Activated CD8-positive, alpha-beta memory T cell treated with anti-CD3 and anti-CD28 coated beads for 4 hours (primary cell): ENCODE data around the gene CRLF2.
"Not testable (repeated sequence)": the region's sequence is repeated elsewhere in the genome, so short reads cannot be mapped to it uniquely, and the experiment has no call there.

ENCODE experiments used
- DNase-seq, 2 donors: peaks; one replicate each; pipeline ENCODE4 v3.0.0-alpha.2; 2020; ENCODE audit warnings: low read depth in 2 of 2

Gene CRLF2

GRCh38 chrX:1213971-1214370 lies 1.5 kb upstream of the CRLF2 start:
- no peak for DNase-seq

DNA sequence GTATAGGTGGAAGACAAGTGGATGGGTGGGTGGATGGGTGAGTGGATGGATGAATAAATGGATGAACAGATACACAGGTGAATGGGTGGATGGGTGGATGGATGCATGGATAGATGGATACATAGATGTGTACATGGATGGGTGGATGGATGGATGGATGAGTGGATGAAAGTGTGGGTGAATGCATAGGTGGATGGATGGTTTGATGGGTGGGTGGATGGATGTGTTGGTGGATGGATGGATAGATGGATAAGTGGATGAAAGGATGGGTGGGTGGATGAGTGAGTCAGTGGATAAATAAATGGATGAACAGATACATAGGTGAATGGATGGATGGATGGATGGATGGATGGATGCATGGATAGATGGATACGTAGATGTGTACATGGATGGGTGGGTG lies 1.6 kb downstream of the CRLF2 start:
- no peak for DNase-seq

DNA sequence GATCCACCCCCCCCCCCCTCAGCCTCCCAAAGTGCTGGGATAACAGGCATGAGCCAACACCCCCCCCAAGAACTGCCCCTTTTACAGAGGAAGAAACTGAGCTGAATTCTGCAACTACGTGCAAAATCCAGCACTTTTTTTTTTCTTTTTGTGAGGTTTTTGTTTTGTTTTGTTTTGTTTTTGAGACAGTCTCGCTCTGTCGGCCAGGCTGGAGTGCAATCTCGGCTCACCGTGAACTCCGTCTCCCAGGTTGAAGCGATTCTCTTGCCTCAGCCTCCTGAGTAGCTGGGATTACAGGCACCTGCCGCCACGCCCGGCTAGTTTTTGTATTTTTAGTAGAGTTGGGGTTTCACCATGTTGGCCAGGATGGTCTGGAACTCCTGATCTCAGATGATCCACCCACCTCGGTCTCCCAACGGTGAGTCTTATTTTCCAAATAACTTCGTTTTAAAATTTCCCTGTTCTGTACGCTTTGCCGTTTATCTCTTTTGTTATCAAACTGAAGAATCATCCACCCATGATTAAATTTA lies 4.9 kb downstream of the CRLF2 start:
- no peak for DNase-seq

GRCh38 chrX:1205681-1206611 lies 6.5 kb downstream of the CRLF2 start:
- DNase-seq: no peak

DNA sequence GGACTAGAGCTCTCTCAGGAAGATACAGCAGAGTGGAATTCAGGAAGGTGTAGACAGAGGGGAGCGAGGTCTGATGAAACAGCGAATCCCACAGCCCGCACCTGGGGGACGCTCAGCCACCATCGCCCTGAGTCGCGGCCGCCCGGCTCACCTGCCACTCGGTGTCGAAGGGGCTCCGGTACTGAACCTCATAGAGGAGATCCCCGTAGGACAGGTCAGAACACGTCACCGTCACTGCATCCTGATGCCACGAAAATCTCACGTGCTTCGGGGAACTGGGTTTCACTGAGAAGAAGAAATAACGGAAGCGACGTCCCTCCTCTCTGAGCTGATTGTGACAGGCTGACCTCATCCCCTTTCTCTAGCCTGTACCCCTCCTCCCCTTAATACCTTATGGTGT lies 10.2 kb downstream of the CRLF2 start:
- no peak for DNase-seq

- no peak for DNase-seq
Measured at GRCh38 chrX:1196436-1196835, 16.0 kb downstream of the CRLF2 start.

GRCh38 chrX:1192196-1192595 lies 20.3 kb downstream of the CRLF2 start:
- not testable (repeated sequence) for DNase-seq

GRCh38 chrX:1190596-1191145 lies 21.8 kb downstream of the CRLF2 start:
- no peak for DNase-seq

DNA sequence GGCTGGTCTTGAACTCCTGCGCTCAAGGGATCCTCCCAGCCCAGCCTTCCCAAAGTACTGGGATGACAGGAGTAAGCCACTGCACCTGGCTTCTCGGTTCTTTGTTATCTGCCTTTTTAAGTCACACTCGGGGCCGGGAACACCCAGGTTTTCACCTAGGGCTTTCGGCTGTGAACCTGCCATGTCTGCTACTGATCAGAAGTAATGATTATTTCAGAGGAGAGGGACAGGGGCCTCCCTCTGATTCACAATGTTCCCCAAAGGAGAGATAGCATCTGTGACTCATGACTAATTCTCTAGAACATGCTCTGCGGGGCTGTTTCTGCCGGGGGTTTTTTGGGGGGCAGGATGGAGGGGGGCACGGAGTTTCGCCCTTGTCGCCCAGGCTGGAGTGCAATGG lies 26.9 kb downstream of the CRLF2 start:
- DNase-seq: no peak

DNA sequence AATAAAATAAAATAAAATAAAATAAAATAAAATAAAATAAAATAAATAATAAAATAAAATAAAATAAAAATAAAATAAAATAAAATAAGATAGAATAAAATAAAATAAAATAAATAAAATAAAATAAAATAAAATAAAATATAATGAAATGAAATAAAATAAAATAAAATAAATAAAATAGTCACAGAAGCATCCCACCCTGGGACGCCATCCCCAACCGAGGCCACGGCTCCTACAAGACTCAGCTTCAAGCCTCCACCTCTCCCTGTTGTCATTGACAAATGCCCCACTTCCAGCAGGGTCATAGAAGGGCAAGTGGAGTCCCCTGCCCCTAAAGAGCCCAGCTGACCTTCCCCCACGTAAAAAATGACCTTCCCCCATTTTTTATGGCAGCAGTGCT lies 30.2 kb downstream of the CRLF2 start:
- DNase-seq: no peak

GRCh38 chrX:1181661-1182060 lies 30.8 kb downstream of the CRLF2 start:
- not testable (repeated sequence) for DNase-seq

GRCh38 chrX:1181170-1181569 lies 31.3 kb downstream of the CRLF2 start:
- DNase-seq: no peak

- DNase-seq: no peak
Measured at GRCh38 chrX:1178580-1179057, 33.8 kb downstream of the CRLF2 start.

DNA sequence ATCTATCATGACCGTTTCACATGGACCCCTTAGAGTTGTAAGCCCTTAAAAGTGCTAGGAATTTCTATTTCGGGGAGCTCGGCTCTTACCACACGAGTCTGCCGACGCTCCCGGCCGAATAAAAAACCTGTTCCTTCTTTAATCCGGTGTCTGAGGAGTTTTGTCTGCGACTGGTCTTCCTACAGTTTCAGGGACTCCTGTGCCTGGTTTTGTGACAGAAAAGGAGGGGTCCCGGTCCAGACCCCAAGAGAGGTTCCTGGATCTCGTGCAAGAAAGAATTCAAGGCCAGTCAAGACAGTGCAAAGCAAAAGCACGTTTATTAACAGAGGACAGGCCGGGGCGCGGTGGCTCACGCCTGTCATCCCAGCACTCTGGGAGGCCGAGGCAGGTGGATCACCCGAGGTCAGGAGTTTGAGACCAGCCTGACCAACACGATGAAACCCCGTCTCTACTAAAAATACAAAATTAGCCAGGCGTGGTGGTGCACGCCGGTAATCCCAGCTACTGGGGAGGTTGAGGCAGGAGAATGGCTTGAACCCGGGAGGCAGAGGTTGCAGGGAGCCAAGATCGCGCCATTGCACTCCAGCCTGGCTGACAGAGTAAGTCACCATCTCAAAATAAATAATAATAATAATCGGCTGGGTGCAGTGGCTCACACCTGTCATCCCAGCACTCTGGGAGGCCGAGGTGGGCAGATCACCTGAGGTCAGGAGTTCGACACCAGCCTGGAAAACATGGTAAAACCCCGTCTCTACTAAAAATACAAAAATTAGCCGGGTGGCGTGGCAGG lies 35.7 kb downstream of the CRLF2 start:
- not testable (repeated sequence) for DNase-seq

GRCh38 chrX:1174609-1175545 lies 37.6 kb downstream of the CRLF2 start:
- DNase-seq: not testable (repeated sequence)

GRCh38 chrX:1173435-1173834 lies 39.0 kb downstream of the CRLF2 start:
- DNase-seq: not testable (repeated sequence)

DNA sequence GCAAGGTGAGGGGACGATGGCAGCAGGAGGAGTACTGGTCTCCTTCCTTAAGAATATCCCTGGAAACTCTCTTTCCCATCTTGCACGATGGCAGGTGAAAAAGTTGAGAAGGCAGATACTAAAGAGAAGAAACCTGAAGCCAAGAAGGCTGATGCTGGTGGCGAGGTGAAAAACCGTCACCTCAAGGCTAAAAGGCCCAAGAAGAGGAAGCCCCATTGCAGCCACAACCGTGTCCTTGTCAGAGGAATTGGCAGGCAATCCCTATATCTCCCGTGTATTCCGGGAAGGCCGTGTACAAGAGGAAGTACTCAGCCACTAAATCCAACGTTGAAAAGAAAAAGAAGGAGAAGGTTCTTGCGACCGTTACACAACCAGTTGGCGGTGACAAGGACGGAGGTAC lies 40.0 kb downstream of the CRLF2 start:
- DNase-seq: no peak

GRCh38 chrX:1171915-1172314 lies 40.5 kb downstream of the CRLF2 start:
- not testable (repeated sequence) for DNase-seq

GRCh38 chrX:1170243-1170642 lies 42.2 kb downstream of the CRLF2 start:
- no peak for DNase-seq

DNA sequence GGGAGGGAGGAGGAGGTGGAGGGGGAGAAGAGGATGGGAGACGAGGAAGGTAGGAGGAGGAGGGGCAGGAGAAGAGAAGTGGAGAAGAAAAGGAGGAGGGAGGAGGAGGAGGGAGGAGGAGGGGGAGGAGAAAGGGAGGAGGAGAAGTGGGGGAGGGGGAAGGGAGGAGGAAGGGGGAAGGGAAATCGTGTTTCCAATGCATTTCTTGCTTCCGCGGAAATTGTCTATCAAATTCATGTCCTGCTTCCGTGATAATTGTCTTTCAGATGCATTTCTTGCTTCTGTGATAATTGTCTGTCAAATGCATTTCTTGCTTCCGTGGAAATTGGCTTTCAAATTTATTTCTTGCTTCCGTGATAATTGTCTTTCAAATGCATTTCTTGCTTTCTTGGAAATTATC lies 43.3 kb downstream of the CRLF2 start:
- DNase-seq: no peak

GRCh38 chrX:1167918-1168481 lies 44.4 kb downstream of the CRLF2 start:
- no peak for DNase-seq
